Activated naive CD4-positive, alpha-beta T cell treated with anti-CD3 and anti-CD28 coated beads, Interleukin-2, amount 10 ng/mL, durations not matched to agents 5 hours and 36 hours (primary cell): ENCODE data around the gene USP17L22. TPM values are rescaled to one million over a fixed set of nuclear protein-coding genes. Genes with fewer than 3 reads are reported as not detected.

Experiments used
- total RNA-seq, 2 experiments: library from RNA; stranded (reverse); gene quantifications; one replicate each; pipeline ENCODE4 v1.2.3, GENCODE V29; 2021

USP17L22 gene, protein sequence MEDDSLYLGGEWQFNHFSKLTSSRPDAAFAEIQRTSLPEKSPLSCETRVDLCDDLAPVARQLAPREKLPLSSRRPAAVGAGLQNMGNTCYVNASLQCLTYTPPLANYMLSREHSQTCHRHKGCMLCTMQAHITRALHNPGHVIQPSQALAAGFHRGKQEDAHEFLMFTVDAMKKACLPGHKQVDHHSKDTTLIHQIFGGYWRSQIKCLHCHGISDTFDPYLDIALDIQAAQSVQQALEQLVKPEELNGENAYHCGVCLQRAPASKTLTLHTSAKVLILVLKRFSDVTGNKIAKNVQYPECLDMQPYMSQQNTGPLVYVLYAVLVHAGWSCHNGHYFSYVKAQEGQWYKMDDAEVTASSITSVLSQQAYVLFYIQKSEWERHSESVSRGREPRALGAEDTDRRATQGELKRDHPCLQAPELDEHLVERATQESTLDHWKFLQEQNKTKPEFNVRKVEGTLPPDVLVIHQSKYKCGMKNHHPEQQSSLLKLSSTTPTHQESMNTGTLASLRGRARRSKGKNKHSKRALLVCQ
- total RNA-seq, result not detected

DNA sequence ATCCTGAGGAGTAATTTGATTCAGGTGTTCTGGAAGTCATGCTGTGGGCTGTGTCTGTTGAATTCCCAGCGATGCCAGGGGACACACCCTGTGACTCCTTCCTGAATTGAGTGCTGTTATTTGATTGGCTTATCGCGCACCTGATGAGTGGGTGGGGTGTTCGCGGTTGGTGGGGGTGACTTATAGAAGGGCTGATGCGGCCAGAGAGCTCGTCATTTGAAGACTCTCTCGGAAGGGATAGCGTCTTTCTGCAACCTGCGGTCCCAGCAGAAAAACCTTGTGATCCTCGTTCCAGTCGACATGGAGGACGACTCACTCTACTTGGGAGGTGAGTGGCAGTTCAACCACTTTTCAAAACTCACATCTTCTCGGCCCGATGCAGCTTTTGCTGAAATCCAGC is at the start of gene USP17L22:
USP17L22 (plus strand) TSS at position 301 of the 400 bp plus-strand sequence; CDS start at position 301, 0 bp downstream.

DNA sequence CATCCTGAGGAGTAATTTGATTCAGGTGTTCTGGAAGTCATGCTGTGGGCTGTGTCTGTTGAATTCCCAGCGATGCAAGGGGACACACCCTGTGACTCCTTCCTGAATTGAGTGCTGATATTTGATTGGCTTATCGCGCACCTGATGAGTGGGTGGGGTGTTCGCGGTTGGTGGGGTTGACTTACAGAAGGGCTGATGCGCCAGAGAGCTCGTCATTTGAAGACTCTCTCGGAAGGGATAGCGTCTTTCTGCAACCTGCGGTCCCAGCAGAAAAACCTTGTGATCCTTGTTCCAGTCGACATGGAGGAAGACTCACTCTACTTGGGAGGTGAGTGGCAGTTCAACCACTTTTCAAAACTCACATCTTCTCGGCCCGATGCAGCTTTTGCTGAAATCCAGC is 47.6 kb upstream of the USP17L22 start, which contains the start of gene USP17L12:
USP17L12 (plus strand) TSS at position 301 of the 400 bp plus-strand sequence; CDS start at position 301, 0 bp downstream.

DNA sequence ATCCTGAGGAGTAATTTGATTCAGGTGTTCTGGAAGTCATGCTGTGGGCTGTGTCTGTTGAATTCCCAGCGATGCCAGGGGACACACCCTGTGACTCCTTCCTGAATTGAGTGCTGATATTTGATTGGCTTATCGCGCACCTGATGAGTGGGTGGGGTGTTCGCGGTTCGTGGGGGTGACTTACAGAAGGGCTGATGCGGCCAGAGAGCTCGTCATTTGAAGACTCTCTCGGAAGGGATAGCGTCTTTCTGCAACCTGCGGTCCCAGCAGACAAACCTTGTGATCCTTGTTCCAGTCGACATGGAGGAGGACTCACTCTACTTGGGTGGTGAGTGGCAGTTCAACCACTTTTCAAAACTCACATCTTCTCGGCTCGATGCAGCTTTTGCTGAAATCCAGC is 42.8 kb upstream of the USP17L22 start, which contains the start of gene USP17L13:
USP17L13 (plus strand) TSS at position 301 of the 400 bp plus-strand sequence; CDS start at position 301, 0 bp downstream.

DNA sequence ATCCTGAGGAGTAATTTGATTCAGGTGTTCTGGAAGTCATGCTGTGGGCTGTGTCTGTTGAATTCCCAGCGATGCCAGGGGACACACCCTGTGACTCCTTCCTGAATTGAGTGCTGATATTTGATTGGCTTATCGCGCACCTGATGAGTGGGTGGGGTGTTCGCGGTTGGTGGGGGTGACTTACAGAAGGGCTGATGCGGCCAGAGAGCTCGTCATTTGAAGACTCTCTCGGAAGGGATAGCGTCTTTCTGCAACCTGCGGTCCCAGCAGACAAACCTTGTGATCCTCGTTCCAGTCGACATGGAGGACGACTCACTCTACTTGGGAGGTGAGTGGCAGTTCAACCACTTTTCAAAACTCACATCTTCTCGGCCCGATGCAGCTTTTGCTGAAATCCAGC is 33.3 kb upstream of the USP17L22 start, which contains the start of gene USP17L15:
USP17L15 (plus strand) TSS at position 301 of the 400 bp plus-strand sequence; CDS start at position 301, 0 bp downstream.

DNA sequence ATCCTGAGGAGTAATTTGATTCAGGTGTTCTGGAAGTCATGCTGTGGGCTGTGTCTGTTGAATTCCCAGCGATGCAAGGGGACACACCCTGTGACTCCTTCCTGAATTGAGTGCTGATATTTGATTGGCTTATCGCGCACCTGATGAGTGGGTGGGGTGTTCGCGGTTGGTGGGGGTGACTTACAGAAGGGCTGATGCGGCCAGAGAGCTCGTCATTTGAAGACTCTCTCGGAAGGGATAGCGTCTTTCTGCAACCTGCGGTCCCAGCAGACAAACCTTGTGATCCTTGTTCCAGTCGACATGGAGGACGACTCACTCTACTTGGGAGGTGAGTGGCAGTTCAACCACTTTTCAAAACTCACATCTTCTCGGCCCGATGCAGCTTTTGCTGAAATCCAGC is 23.8 kb upstream of the USP17L22 start, which contains the start of gene USP17L17:
USP17L17 (plus strand) TSS at position 301 of the 400 bp plus-strand sequence; CDS start at position 301, 0 bp downstream.

DNA sequence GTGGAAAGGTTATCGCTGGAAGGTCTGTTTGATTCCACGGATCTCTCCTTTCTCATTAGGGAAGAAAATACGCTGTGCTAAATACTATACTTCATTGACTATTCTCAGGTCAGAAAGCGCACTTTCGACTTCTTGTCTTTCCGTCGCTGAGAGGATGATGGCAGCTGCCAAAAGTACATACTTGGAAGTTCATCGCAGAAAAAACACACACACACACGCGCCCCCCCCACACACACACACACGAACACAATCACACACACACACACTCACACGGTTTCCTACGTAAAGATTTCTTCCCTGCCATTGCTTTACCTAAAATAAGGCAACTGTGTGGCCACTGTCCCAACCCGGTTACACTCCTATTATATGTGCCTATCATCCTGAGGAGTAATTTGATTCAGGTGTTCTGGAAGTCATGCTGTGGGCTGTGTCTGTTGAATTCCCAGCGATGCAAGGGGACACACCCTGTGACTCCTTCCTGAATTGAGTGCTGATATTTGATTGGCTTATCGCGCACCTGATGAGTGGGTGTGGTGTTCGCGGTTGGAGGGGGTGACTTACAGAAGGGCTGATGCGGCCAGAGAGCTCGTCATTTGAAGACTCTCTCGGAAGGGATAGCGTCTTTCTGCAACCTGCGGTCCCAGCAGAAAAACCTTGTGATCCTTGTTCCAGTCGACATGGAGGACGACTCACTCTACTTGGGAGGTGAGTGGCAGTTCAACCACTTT is 19.3 kb upstream of the USP17L22 start, which contains the start of gene USP17L18:
USP17L18 (plus strand) TSS at position 678 of the 728 bp plus-strand sequence; CDS start at position 678, 0 bp downstream.

DNA sequence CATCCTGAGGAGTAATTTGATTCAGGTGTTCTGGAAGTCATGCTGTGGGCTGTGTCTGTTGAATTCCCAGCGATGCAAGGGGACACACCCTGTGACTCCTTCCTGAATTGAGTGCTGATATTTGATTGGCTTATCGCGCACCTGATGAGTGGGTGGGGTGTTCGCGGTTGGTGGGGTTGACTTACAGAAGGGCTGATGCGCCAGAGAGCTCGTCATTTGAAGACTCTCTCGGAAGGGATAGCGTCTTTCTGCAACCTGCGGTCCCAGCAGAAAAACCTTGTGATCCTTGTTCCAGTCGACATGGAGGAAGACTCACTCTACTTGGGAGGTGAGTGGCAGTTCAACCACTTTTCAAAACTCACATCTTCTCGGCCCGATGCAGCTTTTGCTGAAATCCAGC is 14.3 kb upstream of the USP17L22 start, which contains the start of gene USP17L19:
USP17L19 (plus strand) TSS at position 301 of the 400 bp plus-strand sequence; CDS start at position 301, 0 bp downstream.

DNA sequence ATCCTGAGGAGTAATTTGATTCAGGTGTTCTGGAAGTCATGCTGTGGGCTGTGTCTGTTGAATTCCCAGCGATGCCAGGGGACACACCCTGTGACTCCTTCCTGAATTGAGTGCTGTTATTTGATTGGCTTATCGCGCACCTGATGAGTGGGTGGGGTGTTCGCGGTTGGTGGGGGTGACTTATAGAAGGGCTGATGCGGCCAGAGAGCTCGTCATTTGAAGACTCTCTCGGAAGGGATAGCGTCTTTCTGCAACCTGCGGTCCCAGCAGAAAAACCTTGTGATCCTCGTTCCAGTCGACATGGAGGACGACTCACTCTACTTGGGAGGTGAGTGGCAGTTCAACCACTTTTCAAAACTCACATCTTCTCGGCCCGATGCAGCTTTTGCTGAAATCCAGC is 9.6 kb upstream of the USP17L22 start, which contains the start of gene USP17L20:
USP17L20 (plus strand) TSS at position 301 of the 400 bp plus-strand sequence; CDS start at position 301, 0 bp downstream.

DNA sequence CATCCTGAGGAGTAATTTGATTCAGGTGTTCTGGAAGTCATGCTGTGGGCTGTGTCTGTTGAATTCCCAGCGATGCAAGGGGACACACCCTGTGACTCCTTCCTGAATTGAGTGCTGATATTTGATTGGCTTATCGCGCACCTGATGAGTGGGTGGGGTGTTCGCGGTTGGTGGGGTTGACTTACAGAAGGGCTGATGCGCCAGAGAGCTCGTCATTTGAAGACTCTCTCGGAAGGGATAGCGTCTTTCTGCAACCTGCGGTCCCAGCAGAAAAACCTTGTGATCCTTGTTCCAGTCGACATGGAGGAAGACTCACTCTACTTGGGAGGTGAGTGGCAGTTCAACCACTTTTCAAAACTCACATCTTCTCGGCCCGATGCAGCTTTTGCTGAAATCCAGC is 4.8 kb upstream of the USP17L22 start, which contains the start of gene USP17L21:
USP17L21 (plus strand) TSS at position 301 of the 400 bp plus-strand sequence; CDS start at position 301, 0 bp downstream.

Other genes starting within 250 kb of the USP17L22 start
- not detected for gene FAM90A26, start 97.2 kb upstream of the USP17L22 start, total RNA-seq
- gene USP17L10, start 57.0 kb upstream of the USP17L22 start, total RNA-seq, result not detected
- gene USP17L11, start 52.2 kb upstream of the USP17L22 start, total RNA-seq, result not detected
- not detected for gene USP17L12, start 47.5 kb upstream of the USP17L22 start, total RNA-seq
- not detected for gene USP17L13, start 42.7 kb upstream of the USP17L22 start, total RNA-seq
- not detected for gene USP17L15, start 33.2 kb upstream of the USP17L22 start, total RNA-seq
- gene USP17L17, start 23.7 kb upstream of the USP17L22 start, total RNA-seq, result not detected
- not detected for gene USP17L18, start 19.0 kb upstream of the USP17L22 start, total RNA-seq
- not detected for gene USP17L19, start 14.2 kb upstream of the USP17L22 start, total RNA-seq
- not detected for gene USP17L20, start 9.5 kb upstream of the USP17L22 start, total RNA-seq
- gene USP17L21, start 4.7 kb upstream of the USP17L22 start, total RNA-seq, result not detected
- gene USP17L24, start 57.5 kb downstream of the USP17L22 start, total RNA-seq, result not detected
- not detected for gene USP17L25, start 62.3 kb downstream of the USP17L22 start, total RNA-seq
- gene USP17L26, start 67.0 kb downstream of the USP17L22 start, total RNA-seq, result not detected
- gene USP17L5, start 71.8 kb downstream of the USP17L22 start, total RNA-seq, result not detected
- not detected for gene USP17L27, start 76.5 kb downstream of the USP17L22 start, total RNA-seq
- not detected for gene USP17L28, start 81.3 kb downstream of the USP17L22 start, total RNA-seq
- gene USP17L29, start 86.0 kb downstream of the USP17L22 start, total RNA-seq, result not detected
- not detected for gene USP17L30, start 95.5 kb downstream of the USP17L22 start, total RNA-seq
- gene DEFB131A, start 176.8 kb downstream of the USP17L22 start, total RNA-seq, result not detected